OCI-LY1 (cell line): ENCODE measurements around the gene EMCN.

Source experiments
- H2AFZ ChIP-seq: fragments of 200-600 bp; sonication (generic), shearing (Covaris generic); 2 replicates; pipeline ENCODE4 v1.6.0; 2014; ENCODE audit warnings: antibody characterized with exemption, mild to moderate bottlenecking, low read length
- H3F3A ChIP-seq: fragments of 200-600 bp; sonication (generic), shearing (Covaris generic); 2 replicates; pipeline ENCODE4 v1.6.0; 2014; ENCODE audit warnings: mild to moderate bottlenecking, antibody characterized with exemption, low read length, moderate library complexity; ENCODE audit not compliant: insufficient read depth
- H3K27ac ChIP-seq: fragments of 200-600 bp; sonication (generic); 2 replicates; pipeline ENCODE4 v1.5.1; 2014; ENCODE audit warnings: low read length, mixed run types, mild to moderate bottlenecking, low read depth; ENCODE audit not compliant: poor library complexity, severe bottlenecking
- H3K27me3 ChIP-seq: fragments of 200-600 bp; sonication (generic); 2 replicates; pipeline ENCODE4 v1.6.0; 2014; ENCODE audit warnings: antibody characterized with exemption, mild to moderate bottlenecking, low read length, moderate library complexity; ENCODE audit not compliant: insufficient read depth
- H3K36me3 ChIP-seq: fragments of 200-600 bp; sonication (generic); 2 replicates; pipeline ENCODE4 v1.6.1; 2014; ENCODE audit warnings: mild to moderate bottlenecking, antibody characterized with exemption, low read length, moderate library complexity, mixed read lengths; ENCODE audit not compliant: insufficient read depth
- H3K4me1 ChIP-seq: fragments of 200-600 bp; sonication (generic); 2 replicates; pipeline ENCODE4 v1.5.1; 2014; ENCODE audit warnings: mild to moderate bottlenecking, low read length, moderate library complexity; ENCODE audit not compliant: insufficient read depth, severe bottlenecking
- H3K4me2 ChIP-seq: fragments of 200-600 bp; sonication (generic), shearing (Covaris generic); 2 replicates; pipeline ENCODE4 v1.6.1; 2014; ENCODE audit warnings: low read length
- H3K4me3 ChIP-seq: fragments of 200-600 bp; sonication (generic); 2 replicates; pipeline ENCODE4 v1.5.1; 2014; ENCODE audit warnings: low read length, low read depth, mild to moderate bottlenecking, mixed read lengths; ENCODE audit not compliant: poor library complexity, severe bottlenecking
- H3K79me2 ChIP-seq: fragments of 200-600 bp; shearing (Covaris generic); 2 replicates; pipeline ENCODE4 v1.6.1; 2016; ENCODE audit warnings: mixed run types, low read length, mixed read lengths; ENCODE audit not compliant: insufficient read depth
- H3K9ac ChIP-seq: fragments of 200-600 bp; sonication (generic), shearing (Covaris generic); 2 replicates; pipeline ENCODE4 v1.6.1; 2014; ENCODE audit warnings: mild to moderate bottlenecking, low read length, mixed read lengths
- H3K9me2 ChIP-seq: fragments of 200-600 bp; sonication (generic), shearing (Covaris generic); 2 replicates; pipeline ENCODE4 v1.6.1; 2014; ENCODE audit warnings: low read depth, mild to moderate bottlenecking, low read length, mixed read lengths
- H3K9me3 ChIP-seq: fragments of 200-600 bp; shearing (Covaris generic); 2 replicates; pipeline ENCODE4 v1.6.1; 2014; ENCODE audit warnings: low read length, mixed read lengths
- H4K20me1 ChIP-seq: fragments of 200-600 bp; sonication (generic), shearing (Covaris generic); 2 replicates; pipeline ENCODE4 v1.6.0; 2016; ENCODE audit warnings: mild to moderate bottlenecking, low read length; ENCODE audit not compliant: insufficient read depth
- EZH2 ChIP-seq: fragments of 200-600 bp; sonication (generic), shearing (Covaris generic); IDR thresholded peaks from 2 replicates; pipeline ENCODE4 v1.8.0; 2017; ENCODE audit warnings: borderline replicate concordance, mixed run types, mild to moderate bottlenecking, antibody characterized with exemption, low read length, moderate library complexity, mixed read lengths
- TF ChIP-seq, protein P1 (sequence below): fragments of 200-600 bp; sonication (generic), shearing (Covaris generic); IDR thresholded peaks from 2 replicates; pipeline ENCODE4 v1.5.1; 2017; ENCODE audit warnings: mild to moderate bottlenecking, antibody characterized with exemption, low read length, moderate library complexity, mixed read lengths

Gene EMCN

GRCh38 chr4:100486496-100486895, 31.3 kb downstream of the EMCN start:
- H3K9me3 ChIP-seq = no peaks in the 10 kb centered on the region
- H3K36me3 ChIP-seq = no peaks in the 10 kb centered on the region
- H3K27ac ChIP-seq = no peak overlapping the region
- no peak overlapping the region for H3K4me2 ChIP-seq
- no peak overlapping the region for H3K9ac ChIP-seq
- TF ChIP-seq, protein P1, sequence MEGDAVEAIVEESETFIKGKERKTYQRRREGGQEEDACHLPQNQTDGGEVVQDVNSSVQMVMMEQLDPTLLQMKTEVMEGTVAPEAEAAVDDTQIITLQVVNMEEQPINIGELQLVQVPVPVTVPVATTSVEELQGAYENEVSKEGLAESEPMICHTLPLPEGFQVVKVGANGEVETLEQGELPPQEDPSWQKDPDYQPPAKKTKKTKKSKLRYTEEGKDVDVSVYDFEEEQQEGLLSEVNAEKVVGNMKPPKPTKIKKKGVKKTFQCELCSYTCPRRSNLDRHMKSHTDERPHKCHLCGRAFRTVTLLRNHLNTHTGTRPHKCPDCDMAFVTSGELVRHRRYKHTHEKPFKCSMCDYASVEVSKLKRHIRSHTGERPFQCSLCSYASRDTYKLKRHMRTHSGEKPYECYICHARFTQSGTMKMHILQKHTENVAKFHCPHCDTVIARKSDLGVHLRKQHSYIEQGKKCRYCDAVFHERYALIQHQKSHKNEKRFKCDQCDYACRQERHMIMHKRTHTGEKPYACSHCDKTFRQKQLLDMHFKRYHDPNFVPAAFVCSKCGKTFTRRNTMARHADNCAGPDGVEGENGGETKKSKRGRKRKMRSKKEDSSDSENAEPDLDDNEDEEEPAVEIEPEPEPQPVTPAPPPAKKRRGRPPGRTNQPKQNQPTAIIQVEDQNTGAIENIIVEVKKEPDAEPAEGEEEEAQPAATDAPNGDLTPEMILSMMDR = no peak
- TF ChIP-seq EZH2 = no peak
- H3F3A ChIP-seq = no peaks in the 10 kb centered on the region
- no peaks in the 10 kb centered on the region for H3K9me2 ChIP-seq
- H3K4me1 ChIP-seq = no peaks in the 10 kb centered on the region
- no peaks in the 10 kb centered on the region for H3K79me2 ChIP-seq
- no peak overlapping the region for H2AFZ ChIP-seq
- H4K20me1 ChIP-seq = no peaks in the 10 kb centered on the region
- H3K27me3 ChIP-seq = no peaks in the 10 kb centered on the region
- no peak overlapping the region for H3K4me3 ChIP-seq

- no peak overlapping the region for H3K4me2 ChIP-seq
- no peaks in the 10 kb centered on the region for H3K9me2 ChIP-seq
- no peaks in the 10 kb centered on the region for H3K9me3 ChIP-seq
- no peaks in the 10 kb centered on the region for H3K27me3 ChIP-seq
- no peak overlapping the region for H2AFZ ChIP-seq
- no peaks in the 10 kb centered on the region for H4K20me1 ChIP-seq
- no peak overlapping the region for H3K4me3 ChIP-seq
- no peaks in the 10 kb centered on the region for H3K4me1 ChIP-seq
- TF ChIP-seq EZH2 = no peak
- TF ChIP-seq, protein P1 = no peak
- no peak overlapping the region for H3K9ac ChIP-seq
- H3F3A ChIP-seq = no peaks in the 10 kb centered on the region; the same call in 1 of the 2 replicates
- H3K79me2 ChIP-seq = no peaks in the 10 kb centered on the region
- H3K27ac ChIP-seq = no peak overlapping the region
- no peaks in the 10 kb centered on the region for H3K36me3 ChIP-seq
These were observed 34.0 kb downstream of the EMCN start for GRCh38 chr4:100483796-100484195.

DNA sequence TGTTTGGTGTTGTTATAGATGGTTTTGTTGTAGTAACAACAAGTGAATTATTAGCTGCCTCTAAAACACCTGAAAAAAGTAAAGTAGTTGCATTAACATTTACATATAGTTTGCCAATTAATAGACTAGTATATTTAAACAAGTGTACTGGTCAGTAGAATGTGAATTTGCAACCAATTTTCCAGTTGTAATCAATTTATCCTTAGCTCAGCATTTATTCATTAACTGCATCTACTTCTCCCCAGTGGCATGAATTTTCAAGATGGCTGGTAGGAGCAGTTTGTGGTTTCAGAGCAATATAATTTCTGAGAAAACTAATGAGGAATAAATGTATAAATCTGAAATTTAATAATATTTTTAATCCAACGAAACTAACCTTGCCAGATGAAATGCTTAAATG, 37.9 kb downstream of the EMCN start:
- Histone ChIP-seq H4K20me1 (no peaks in the 10 kb centered on the region), H3K27ac (no peak overlapping the region)
- TF ChIP-seq, protein P1 = no peak
- no peak for TF ChIP-seq EZH2

More for the DNA sequence above, 37.9 kb downstream of the EMCN start:
- Histone ChIP-seq H2AFZ (no peak overlapping the region), H3K36me3 (no peaks in the 10 kb centered on the region), H3K4me2 (no peak overlapping the region), H3K9me2 (no peaks in the 10 kb centered on the region), H3K79me2 (no peaks in the 10 kb centered on the region), H3K9ac (no peak overlapping the region), H3K4me3 (no peak overlapping the region), H3K9me3 (no peaks in the 10 kb centered on the region), H3K27me3 (no peaks in the 10 kb centered on the region), H3K4me1 (no peaks in the 10 kb centered on the region), H3F3A (no peaks in the 10 kb centered on the region; the same call in 1 of the 2 replicates)
